ENCODE measurements around the gene KCNC4. TPM values are rescaled to one million over a fixed set of nuclear protein-coding genes. Genes with fewer than 3 reads are reported as not detected.

KCNC4 gene
- polyA plus RNA-seq, 2 of the 4 experiments (the other 2 are of a cell fraction) = 1.1 to 2.4 TPM

DNA sequence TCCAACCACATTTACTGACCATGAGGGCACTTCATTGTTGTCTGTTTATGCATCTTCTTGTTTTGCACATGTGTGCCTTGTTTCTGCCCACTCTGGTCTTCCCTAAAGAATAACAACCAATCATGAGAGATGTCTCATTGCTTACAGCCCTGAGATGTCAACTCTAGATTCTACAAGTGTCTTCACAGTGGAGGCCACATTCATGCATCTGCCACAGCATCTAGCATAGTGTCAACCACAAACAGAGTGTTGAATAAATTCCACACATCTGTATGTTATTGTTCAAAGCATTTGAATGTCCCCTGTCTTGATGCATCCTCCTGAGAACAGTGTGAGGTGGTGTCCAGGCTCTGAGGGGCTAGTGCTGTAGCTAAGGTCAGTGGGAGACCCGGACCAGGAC, 43.1 kb downstream of the KCNC4 start:
- Histone ChIP-seq H3K27ac (no peak overlapping the region), H3K4me3 (no peak overlapping the region), H3K4me2 (no peak overlapping the region), H3K9me3 (no peaks in the 10 kb centered on the region), H3K4me1 (no peaks in the 10 kb centered on the region)
- ATAC-seq (no peak), DNase-seq (ENCODE audit: low read depth in 1 of 2, low spot score in 1 of 2) (no peak), FAIRE-seq (no peak)
- TF ChIP-seq ZC3H11A (IDR thresholded peaks at IDR 0.05) (no peak), CEBPB (IDR thresholded peaks at IDR 0.05) (no peak), CTCF (IDR thresholded peaks at IDR 0.05) (no peak), CHD4 (IDR thresholded peaks at IDR 0.05; ENCODE audit: borderline replicate concordance) (no peak), TP53 (CRISPR knock-in tag; IDR thresholded peaks at IDR 0.05) (no peak), POLR2A (IDR thresholded peaks at IDR 0.05; ENCODE audit: low read length) (no peak), MYC (IDR thresholded peaks at IDR 0.05; ENCODE audit: borderline replicate concordance, low read length) (no peak), ATOH8 (CRISPR knock-in tag; IDR thresholded peaks at IDR 0.05; ENCODE audit: low read depth) (no peak), NFE2L2 (conservative IDR thresholded peaks at IDR 0.05; ENCODE audit: low read length) (no peak), HDAC2 (IDR thresholded peaks at IDR 0.05) (no peak), MAFK (IDR thresholded peaks at IDR 0.05; ENCODE audit: partially characterized antibody) (no peak), TFCP2L1 (CRISPR knock-in tag; IDR thresholded peaks at IDR 0.05) (no peak), HOXA7 (CRISPR knock-in tag; IDR thresholded peaks at IDR 0.05) (no peak), RCOR1 (IDR thresholded peaks at IDR 0.05; ENCODE audit: low read depth, low read length) (no peak), E2F6 (IDR thresholded peaks at IDR 0.05; ENCODE audit: borderline replicate concordance, low read depth) (no peak), KDM1A (IDR thresholded peaks at IDR 0.05; ENCODE audit: low read depth) (no peak), FOSL2 (IDR thresholded peaks at IDR 0.05) (no peak), FOSL2 (CRISPR knock-in tag; IDR thresholded peaks at IDR 0.05) (no peak)
- TF ChIP-seq, protein P1, sequence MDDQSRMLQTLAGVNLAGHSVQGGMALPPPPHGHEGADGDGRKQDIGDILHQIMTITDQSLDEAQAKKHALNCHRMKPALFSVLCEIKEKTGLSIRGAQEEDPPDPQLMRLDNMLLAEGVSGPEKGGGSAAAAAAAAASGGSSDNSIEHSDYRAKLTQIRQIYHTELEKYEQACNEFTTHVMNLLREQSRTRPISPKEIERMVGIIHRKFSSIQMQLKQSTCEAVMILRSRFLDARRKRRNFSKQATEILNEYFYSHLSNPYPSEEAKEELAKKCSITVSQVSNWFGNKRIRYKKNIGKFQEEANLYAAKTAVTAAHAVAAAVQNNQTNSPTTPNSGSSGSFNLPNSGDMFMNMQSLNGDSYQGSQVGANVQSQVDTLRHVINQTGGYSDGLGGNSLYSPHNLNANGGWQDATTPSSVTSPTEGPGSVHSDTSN (IDR thresholded peaks at IDR 0.05) = no peak
- CTCF ChIA-PET = no interaction called here
- 17% methylated on average over 1 of the region's 1 CpG for WGBS (ENCODE audit: missing lambda C conversion rate)
- POLR2A ChIA-PET = no interaction called here

GRCh38 chr1:110254604-110255391, 44.7 kb downstream of the KCNC4 start:
- H3K4me3 ChIP-seq = no peak overlapping the region
- H3K4me2 ChIP-seq = no peak overlapping the region
- ATAC-seq = no peak
- H3K4me1 ChIP-seq = no peaks in the 10 kb centered on the region
- H3K9me3 ChIP-seq = no peaks in the 10 kb centered on the region
- H3K27ac ChIP-seq = no peak overlapping the region
- POLR2A ChIA-PET = no interaction called here
- DNase-seq (ENCODE audit: low read depth in 1 of 2, low spot score in 1 of 2) = no peak
- TF ChIP-seq EHMT2 (IDR thresholded peaks at IDR 0.05; ENCODE audit: low read depth) (no peak), HES2 (IDR thresholded peaks at IDR 0.05) (no peak), TFCP2L1 (CRISPR knock-in tag; IDR thresholded peaks at IDR 0.05) (no peak), SREBF2 (IDR thresholded peaks at IDR 0.05) (no peak), MAX (IDR thresholded peaks at IDR 0.05) (no peak), RNF2 (IDR thresholded peaks at IDR 0.05; ENCODE audit: borderline replicate concordance, low read depth) (no peak), HOXB5 (CRISPR knock-in tag; IDR thresholded peaks at IDR 0.05) (no peak), ZSCAN20 (CRISPR knock-in tag; IDR thresholded peaks at IDR 0.05) (no peak), ZFP36 (IDR thresholded peaks at IDR 0.05; ENCODE audit: borderline replicate concordance, partially characterized antibody) (no peak), JUNB (IDR thresholded peaks at IDR 0.05) (no peak), EHF (CRISPR knock-in tag; IDR thresholded peaks at IDR 0.05) (no peak), TP53 (CRISPR knock-in tag; IDR thresholded peaks at IDR 0.05) (no peak), E2F6 (IDR thresholded peaks at IDR 0.05; ENCODE audit: borderline replicate concordance, low read depth) (no peak), CHD4 (IDR thresholded peaks at IDR 0.05; ENCODE audit: borderline replicate concordance) (no peak), POLR2A (IDR thresholded peaks at IDR 0.05; ENCODE audit: low read length) (no peak)
- CTCF ChIA-PET = interaction anchor here (0.6 to 3.3 kb wide), 3 partner anchors 44 to 58 kb away, joined by 3 to 13 read pairs (median 6); no protein-coding TSS in a partner anchor
- 56% methylated on average over 6 of the region's 6 CpGs for WGBS (ENCODE audit: missing lambda C conversion rate)
- FAIRE-seq = no peak

Measured in A549 (cell line).